ENCODE results near the gene PLXNA4. TPM values are rescaled to one million over a fixed set of nuclear protein-coding genes. Genes with fewer than 3 reads are reported as not detected.

Gene PLXNA4
- total and polyA plus RNA-seq, 2 experiments from 2014 or later, result 0.32 TPM; not detected in 1

DNA sequence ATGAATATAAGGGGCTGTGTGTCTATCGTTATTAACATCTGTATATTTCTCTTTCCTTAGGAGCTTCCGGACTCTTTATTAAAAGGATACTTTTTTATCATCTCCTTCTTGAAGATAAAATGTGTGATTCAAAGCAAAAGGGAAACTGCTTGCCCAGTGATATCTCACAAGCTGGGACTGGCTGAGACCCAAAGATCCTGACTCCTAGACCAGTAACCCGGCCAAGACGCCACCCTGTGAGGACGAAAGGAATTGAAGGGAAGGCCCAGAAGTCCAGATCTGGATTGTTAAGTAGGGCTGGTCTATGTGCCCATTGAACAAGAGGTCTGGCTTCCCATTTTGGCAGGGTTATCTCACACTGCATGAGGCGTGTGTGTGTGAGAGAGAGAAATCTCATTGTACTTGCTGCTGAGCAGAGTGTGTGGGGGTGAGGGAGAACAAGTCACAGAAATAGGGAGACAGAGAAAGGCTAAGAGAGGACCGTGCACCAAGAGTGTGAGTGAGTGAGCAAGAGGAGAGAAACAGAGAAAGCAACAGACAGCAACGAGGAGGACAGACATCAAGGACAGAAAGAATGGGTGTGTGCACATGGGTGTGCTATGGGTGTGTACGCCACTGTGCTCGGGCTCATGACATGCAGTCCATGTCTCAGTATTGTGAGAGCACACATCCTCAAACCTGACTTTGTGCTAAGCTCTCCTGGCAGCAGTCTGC lies 75.4 kb downstream of the PLXNA4 start:
- peak; percentile 66 for DNase-seq
- in situ Hi-C loops (cut with MboI), result no loop called here
- H3K4me2 ChIP-seq (ENCODE audit: unreplicated experiment), result no peak overlapping the region

DNA sequence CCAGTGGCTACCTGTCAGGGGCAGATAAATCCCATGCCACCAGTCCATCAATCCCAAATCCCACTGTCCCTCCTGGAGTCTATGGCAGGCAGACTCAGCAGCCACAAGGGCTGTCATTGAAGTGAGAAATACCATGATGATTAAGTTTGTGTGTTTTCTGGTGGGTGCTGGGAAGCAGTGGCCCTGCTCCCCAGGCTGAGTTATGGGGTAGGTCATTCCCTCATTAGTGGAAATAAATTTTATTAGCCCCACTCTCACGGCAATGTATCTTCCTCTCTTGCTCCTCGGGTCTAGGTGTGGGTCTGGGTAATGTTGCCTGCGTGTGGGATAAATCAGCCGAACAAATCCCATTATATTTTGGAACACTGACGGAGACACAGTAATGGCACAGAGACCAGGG lies 76.8 kb downstream of the PLXNA4 start:
- Histone ChIP-seq H3K4me1 (ENCODE audit: insufficient read depth) (no peaks in the 10 kb centered on the region), H2AFZ (no peak overlapping the region), H3K36me3 (ENCODE audit: low read depth) (no peaks in the 10 kb centered on the region), H3K27me3 (replicated peaks; ENCODE audit: insufficient read depth) (no peaks in the 10 kb centered on the region; the same call in 1 of the 2 replicates), H3K27ac (no peak overlapping the region), H3K79me2 (ENCODE audit: insufficient read depth) (no peaks in the 10 kb centered on the region), H4K20me1 (ENCODE audit: insufficient read depth) (no peaks in the 10 kb centered on the region), H3K4me2 (ENCODE audit: unreplicated experiment) (no peak overlapping the region), H3K9me3 (ENCODE audit: low read depth) (no peaks in the 10 kb centered on the region), H3K9me2 (ENCODE audit: insufficient read depth) (no peaks in the 10 kb centered on the region), H3K4me3 (no peak overlapping the region), H3F3A (ENCODE audit: insufficient read depth) (no peaks in the 10 kb centered on the region), H3K9ac (no peak overlapping the region)
- in situ Hi-C loops (cut with MboI), result no loop called here
- no peak for DNase-seq
- 78% methylated on average over 5 of the region's 5 CpGs for WGBS, 2 experiments (ENCODE audit: low coverage in 1 of 2, low lambda C conversion rate in 2 of 2, missing lambda C conversion rate in 2 of 2)
- no peak for TF ChIP-seq EZH2phosphoT487 (IDR thresholded peaks at IDR 0.05; ENCODE audit: insufficient read depth, low read depth)
- TF ChIP-seq EZH2 (IDR thresholded peaks at IDR 0.05; ENCODE audit: insufficient read depth, poor library complexity, severe bottlenecking), result no peak

More for the DNA sequence above, 75.4 kb downstream of the PLXNA4 start:
- Histone ChIP-seq H3K9me3 (ENCODE audit: low read depth) (no peaks in the 10 kb centered on the region), H3F3A (ENCODE audit: insufficient read depth) (no peaks in the 10 kb centered on the region), H3K79me2 (ENCODE audit: insufficient read depth) (no peaks in the 10 kb centered on the region), H3K27ac (no peak overlapping the region), H2AFZ (no peak overlapping the region), H3K9ac (no peak overlapping the region), H3K36me3 (ENCODE audit: low read depth) (no peaks in the 10 kb centered on the region), H3K9me2 (ENCODE audit: insufficient read depth) (no peaks in the 10 kb centered on the region), H4K20me1 (ENCODE audit: insufficient read depth) (no peaks in the 10 kb centered on the region), H3K4me1 (ENCODE audit: insufficient read depth) (no peaks in the 10 kb centered on the region), H3K27me3 (replicated peaks; ENCODE audit: insufficient read depth) (no peaks in the 10 kb centered on the region; the same call in 1 of the 2 replicates), H3K4me3 (no peak overlapping the region)
- no peak for TF ChIP-seq EZH2 (IDR thresholded peaks at IDR 0.05; ENCODE audit: insufficient read depth, poor library complexity, severe bottlenecking)
- TF ChIP-seq EZH2phosphoT487 (IDR thresholded peaks at IDR 0.05; ENCODE audit: insufficient read depth, low read depth), result no peak
- WGBS, 2 experiments (ENCODE audit: low coverage in 1 of 2, low lambda C conversion rate in 2 of 2, missing lambda C conversion rate in 2 of 2), result 14 to 19% methylated on average over 10 of the region's 10 CpGs

DNA sequence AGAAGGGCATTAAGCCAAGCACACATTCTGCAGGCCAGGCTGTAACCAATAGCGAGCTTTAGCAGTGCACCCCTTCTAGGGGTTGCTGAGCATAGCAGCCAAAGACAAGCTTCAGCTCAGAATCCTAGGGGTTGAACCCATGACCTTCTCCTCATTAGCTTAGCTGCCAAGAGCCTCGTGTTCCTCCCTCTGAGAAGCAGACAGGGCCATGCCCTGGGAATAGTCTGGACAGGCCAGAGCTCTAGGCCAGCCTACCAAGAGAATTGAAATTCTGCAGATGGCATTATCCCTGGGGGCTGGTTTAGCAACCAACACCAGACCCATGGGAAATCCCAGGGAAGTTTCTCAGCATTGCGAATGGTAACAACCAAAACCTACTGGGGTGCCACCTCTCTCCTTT lies 77.2 kb downstream of the PLXNA4 start:
- no peak for DNase-seq
- no peak overlapping the region for H3K4me3 ChIP-seq
- no peaks in the 10 kb centered on the region for H3K9me2 ChIP-seq (ENCODE audit: insufficient read depth)
- TF ChIP-seq EZH2 (IDR thresholded peaks at IDR 0.05; ENCODE audit: insufficient read depth, poor library complexity, severe bottlenecking) (no peak), EZH2phosphoT487 (IDR thresholded peaks at IDR 0.05; ENCODE audit: insufficient read depth, low read depth) (no peak)
- H3K27ac ChIP-seq, result no peak overlapping the region
- no peaks in the 10 kb centered on the region; the same call in 1 of the 2 replicates for H3K27me3 ChIP-seq (replicated peaks; ENCODE audit: insufficient read depth)
- no peaks in the 10 kb centered on the region for H3K4me1 ChIP-seq (ENCODE audit: insufficient read depth)
- H3K9ac ChIP-seq, result no peak overlapping the region
- H3F3A ChIP-seq (ENCODE audit: insufficient read depth), result no peaks in the 10 kb centered on the region
- H3K36me3 ChIP-seq (ENCODE audit: low read depth), result no peaks in the 10 kb centered on the region
- in situ Hi-C loops (cut with MboI), result no loop called here
- 54 to 56% methylated on average over 3 of the region's 3 CpGs for WGBS, 2 experiments (ENCODE audit: low coverage in 1 of 2, low lambda C conversion rate in 2 of 2, missing lambda C conversion rate in 2 of 2)
- no peaks in the 10 kb centered on the region for H3K9me3 ChIP-seq (ENCODE audit: low read depth)
- no peaks in the 10 kb centered on the region for H3K79me2 ChIP-seq (ENCODE audit: insufficient read depth)
- H2AFZ ChIP-seq, result no peak overlapping the region
- no peaks in the 10 kb centered on the region for H4K20me1 ChIP-seq (ENCODE audit: insufficient read depth)
- no peak overlapping the region for H3K4me2 ChIP-seq (ENCODE audit: unreplicated experiment)

DNA sequence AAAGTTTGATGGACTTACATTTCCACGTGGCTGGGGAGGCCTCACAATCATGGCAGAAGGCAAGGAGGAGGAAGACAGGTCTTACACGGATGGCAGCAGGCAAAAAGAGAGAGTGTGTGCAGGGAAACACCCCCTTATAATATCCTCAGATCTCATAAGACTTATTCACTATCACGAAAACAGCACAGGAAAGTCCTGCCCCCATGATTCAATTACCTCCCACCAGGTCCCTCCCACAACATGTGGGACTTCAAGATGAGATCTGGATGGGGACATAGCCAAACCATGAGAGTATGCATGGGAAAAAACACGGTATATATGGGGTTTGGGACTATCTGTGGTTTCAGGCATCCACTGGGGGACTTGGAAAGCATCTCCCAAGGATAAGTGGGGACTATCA lies 78.0 kb downstream of the PLXNA4 start:
- TF ChIP-seq EZH2 (IDR thresholded peaks at IDR 0.05; ENCODE audit: insufficient read depth, poor library complexity, severe bottlenecking), result no peak
- H3K27ac ChIP-seq, result no peak overlapping the region
- no peaks in the 10 kb centered on the region for H3K79me2 ChIP-seq (ENCODE audit: insufficient read depth)
- no peak overlapping the region for H3K9ac ChIP-seq
- H3K9me3 ChIP-seq (ENCODE audit: low read depth), result no peaks in the 10 kb centered on the region
- no peak overlapping the region for H3K4me2 ChIP-seq (ENCODE audit: unreplicated experiment)
- no peaks in the 10 kb centered on the region for H3F3A ChIP-seq (ENCODE audit: insufficient read depth)
- H3K4me1 ChIP-seq (ENCODE audit: insufficient read depth), result no peaks in the 10 kb centered on the region
- in situ Hi-C loops (cut with MboI), result no loop called here
- H3K4me3 ChIP-seq, result no peak overlapping the region
- no peaks in the 10 kb centered on the region for H4K20me1 ChIP-seq (ENCODE audit: insufficient read depth)
- H3K9me2 ChIP-seq (ENCODE audit: insufficient read depth), result no peaks in the 10 kb centered on the region
- no peak for DNase-seq
- H3K27me3 ChIP-seq (replicated peaks; ENCODE audit: insufficient read depth), result no peaks in the 10 kb centered on the region; the same call in 1 of the 2 replicates
- no peak overlapping the region for H2AFZ ChIP-seq
- H3K36me3 ChIP-seq (ENCODE audit: low read depth), result no peaks in the 10 kb centered on the region
- WGBS, 2 experiments (ENCODE audit: low coverage in 1 of 2, low lambda C conversion rate in 2 of 2, missing lambda C conversion rate in 2 of 2), result 37 to 48% methylated on average over 4 of the region's 4 CpGs

Data from GM23248 (cell line).